C4-2B (cell line): ENCODE data around the gene KCNC4.

Experiments used
- CTCF ChIP-seq: fragments of 450-650 bp; conservative IDR thresholded peaks from 2 replicates; pipeline ENCODE4 v1.5.1; 2017; ENCODE audit warnings: mild to moderate bottlenecking
- ZFX ChIP-seq: fragments of 450-650 bp; IDR thresholded peaks from 2 replicates; pipeline ENCODE4 v1.6.1; 2017

DNA sequence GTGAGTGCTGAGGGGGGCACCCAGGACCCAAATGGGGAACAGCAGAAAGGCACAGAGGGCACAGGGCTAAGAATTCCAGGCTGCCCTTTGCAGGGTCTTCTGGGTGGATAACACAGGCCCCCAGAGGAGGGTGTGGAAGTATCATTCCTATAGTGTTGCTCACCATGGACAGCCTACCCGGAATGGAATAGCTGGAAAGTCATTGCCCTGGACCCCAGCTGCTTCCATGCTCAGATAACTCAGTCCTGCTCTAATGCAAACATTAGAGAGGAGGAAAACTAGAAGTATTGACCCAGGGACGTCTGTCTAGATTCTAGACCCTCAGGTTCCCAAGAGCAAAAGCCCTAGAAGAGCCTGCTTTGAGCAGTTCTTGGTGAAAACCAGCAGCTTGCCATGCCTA is 35.2 kb upstream of the KCNC4 start:
- no peak for TF ChIP-seq CTCF
- no peak for TF ChIP-seq ZFX
